HG02840 (cell line): Measurements from ENCODE around the gene VSTM2L.

ENCODE experiments used
- ATAC-seq: cut with Tn5 transposase; IDR thresholded peaks from one replicate; pipeline ENCODE4 v1.9.1; 2021; ENCODE audit warnings: mild to moderate bottlenecking, moderate library complexity, moderate number of reproducible peaks; ENCODE audit not compliant: unreplicated experiment, low FRiP score

Gene VSTM2L

GRCh38 chr20:37898233-37899104 is 4.5 kb upstream of the VSTM2L start:
- no peak for ATAC-seq

DNA sequence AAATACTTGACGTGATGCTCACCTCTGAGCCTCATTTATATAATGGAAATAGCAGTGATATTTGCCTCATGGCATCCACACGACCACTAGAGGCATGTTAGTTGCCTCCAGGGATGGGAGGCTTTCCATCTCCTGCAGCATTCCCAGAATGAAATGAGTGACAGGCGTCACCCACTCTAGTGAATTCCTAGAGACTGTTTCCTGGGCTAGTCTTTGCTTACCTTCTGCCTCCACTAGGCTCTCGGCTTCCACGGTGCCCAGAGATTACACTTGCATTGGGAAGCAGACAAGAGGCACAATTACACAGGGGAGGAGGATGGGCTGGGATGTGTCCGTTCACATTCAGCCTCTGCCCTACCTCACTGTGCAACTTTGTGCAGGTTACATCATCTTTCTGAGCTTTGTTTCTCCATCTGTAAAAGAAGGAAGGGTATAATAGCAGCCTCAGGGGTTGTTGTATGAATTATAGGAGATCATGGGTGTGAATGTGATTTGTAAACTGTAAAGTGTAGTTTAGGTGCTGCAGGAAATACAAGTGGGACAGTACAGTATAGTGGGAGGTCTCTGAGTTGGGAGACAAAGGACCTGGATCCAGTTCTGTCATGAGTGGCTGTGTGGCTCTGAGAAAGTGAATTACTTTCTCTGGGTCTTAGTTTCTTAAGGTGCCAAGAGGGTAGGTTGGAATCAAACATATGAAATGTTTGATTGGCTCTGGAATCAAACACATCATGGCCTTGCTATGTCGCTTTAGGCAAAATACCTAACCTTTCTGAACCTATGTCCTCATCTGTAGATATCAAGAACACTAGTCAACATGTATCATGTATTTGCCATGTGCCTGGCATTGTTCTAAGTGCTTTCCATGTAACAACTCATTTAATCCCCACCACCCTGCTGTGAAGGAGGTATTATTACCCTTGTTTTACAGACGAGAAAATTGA is 3.6 kb upstream of the VSTM2L start:
- ATAC-seq: no peak

GRCh38 chr20:37901240-37901639 is 1.7 kb upstream of the VSTM2L start:
- ATAC-seq: no peak

DNA sequence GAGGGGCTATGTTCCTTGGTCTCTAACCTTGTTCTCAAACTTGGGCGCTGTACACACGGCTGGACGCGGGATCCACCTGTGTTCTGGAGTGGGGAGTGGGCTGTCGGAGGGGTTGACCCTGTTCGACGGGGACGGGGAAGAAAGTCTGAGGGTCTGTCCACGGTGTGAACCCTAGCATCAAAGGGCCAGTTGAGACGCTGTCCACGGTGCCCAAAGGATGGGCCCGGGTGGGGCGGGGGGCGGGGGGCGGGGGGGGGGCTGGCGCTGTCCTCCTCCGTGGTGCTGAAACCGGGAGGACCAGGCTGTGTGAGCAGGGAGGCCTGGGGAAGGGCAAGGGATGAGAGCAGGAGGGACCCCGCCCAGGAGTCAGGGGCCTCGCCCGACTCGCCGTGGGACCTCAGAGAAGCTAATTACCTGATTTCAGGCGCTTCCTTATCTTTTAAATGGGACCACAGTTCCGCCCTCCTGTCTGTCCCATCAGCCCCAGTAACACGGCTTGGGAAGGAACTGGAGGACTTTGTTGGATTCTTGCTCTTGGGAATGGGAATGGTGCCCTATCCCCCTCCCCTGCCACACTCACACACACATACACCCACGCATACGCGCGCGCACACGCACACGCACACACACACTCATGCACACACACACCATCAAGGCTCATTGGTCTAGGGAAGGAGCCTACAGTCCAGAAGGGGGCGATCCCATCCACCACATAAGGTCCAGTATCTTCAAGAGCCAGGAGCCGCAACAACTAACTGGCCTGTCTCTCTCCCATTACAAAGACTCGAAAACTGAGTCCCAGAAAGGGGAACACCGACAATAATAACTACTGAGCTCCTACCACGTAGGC is 1.0 kb upstream of the VSTM2L start:
- ATAC-seq: no peak

DNA sequence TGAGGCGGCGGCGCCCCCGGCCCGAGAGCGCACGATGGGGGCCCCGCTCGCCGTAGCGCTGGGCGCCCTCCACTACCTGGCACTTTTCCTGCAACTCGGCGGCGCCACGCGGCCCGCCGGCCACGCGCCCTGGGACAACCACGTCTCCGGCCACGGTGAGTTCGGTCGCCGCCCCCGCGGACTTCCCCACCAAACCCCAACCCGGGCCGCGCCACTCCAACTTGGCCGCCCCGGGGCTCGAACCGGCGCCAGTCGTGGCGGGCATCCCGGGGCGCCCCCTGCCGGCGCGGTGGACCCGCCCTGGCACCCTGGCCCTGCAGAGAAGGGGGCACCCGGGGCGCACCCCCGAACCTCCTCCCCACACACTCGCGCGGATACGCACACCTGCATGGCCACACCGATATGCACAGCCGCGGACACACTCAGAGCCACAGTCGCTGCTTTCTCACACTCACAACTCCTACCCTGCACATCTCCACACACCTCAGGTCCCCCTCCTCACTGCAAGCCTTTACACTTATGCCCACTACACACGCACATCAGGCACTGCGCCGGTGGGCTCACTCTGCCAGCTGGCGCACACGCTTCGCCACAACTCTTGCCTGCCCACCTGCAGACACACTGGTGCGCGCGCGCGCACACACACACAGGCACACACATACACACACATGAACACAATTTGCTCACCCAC is 535 bp downstream of the VSTM2L start:
- no peak for ATAC-seq

- ATAC-seq: no peak
Observed at GRCh38 chr20:37904008-37904642, 1.2 kb downstream of the VSTM2L start.

DNA sequence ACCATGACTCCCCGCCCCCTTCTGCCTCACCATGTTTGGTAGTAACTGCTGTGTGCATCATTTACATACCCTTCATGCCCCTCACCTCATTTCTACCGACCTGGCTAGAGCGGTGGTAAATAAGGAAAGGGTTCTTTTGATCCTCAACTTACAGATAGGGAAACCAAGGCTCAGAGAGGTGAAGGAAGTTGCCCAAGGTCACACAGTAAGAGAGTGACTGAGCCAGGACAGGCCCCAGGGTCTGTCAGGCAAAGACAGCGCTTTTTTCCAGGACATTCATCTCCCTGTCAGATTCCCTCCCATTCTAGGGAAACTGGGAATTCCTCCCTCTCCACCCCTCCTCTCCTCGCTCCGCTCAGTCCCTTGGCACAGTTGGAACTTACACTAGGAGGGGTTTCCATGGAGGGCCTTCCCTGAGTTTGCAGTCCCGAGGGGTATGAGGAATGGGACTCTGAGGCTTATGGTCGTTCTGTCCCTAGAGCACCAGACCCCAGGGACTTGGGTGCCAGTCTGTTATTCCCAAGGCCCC is 2.0 kb downstream of the VSTM2L start:
- ATAC-seq: no peak

- ATAC-seq: no peak
Observed at GRCh38 chr20:37905671-37906613, 3.0 kb downstream of the VSTM2L start.

DNA sequence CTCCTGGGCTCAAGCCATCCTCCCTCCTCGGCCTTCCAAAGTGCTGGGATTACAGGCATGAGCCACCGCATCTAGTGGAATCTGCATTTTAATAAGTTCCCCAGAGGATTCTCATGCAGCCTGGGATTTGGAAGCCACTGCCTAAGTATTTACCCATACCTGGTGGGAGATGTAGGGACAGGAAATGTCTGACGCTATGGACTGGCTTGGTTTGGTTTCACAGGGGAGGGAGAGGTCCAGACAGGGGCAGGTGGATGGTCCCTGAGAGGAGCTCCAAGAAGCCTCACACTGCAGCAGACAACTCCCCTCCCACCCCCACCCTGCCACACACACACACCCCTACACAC is 4.4 kb downstream of the VSTM2L start:
- no peak for ATAC-seq

GRCh38 chr20:37907677-37908401 is 4.9 kb downstream of the VSTM2L start:
- ATAC-seq: no peak

- ATAC-seq: no peak
Observed at GRCh38 chr20:37911261-37911660, 8.3 kb downstream of the VSTM2L start.

- ATAC-seq: no peak
Observed at GRCh38 chr20:37911838-37912281, 8.9 kb downstream of the VSTM2L start.

- no peak for ATAC-seq
Observed at GRCh38 chr20:37912874-37913273, 9.9 kb downstream of the VSTM2L start.

DNA sequence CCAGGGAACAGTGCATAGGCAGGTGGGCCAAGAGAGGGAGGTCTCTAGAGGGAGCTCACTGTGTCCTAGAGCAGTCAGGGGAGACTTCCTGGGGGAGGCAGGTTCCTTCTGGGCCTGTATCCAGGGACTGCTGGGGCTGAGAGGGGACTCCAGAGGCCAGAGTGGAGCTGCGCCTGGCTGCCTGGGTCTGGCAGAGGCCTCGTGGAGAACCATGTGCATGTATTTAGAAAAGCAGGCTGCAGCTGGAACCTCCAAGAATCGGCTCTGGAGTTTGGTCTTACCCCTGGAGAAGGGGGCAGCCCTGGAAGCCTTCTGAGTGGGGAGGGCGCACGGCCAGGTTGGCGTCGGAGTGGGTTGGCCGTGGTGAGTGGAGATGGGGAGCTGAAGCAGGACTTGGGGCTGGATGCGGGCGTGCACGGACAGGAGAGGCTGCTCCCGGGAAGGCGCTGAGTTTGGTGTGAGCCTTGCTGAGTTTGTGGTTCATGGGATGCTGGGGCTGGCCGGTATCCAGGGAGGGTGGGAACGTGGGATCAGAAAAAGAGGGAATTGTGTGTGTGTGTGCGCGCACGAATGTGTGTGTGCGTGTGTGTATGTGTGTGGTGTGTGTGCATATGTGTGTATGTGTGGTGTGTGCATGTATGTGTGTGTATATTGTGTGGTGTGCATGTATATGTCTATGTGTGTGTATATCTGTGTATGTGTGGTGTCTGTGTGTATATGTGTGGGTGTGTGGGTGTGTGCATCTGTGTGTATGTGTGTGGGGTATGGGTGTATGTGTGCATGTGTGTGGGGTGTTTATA is 10.8 kb downstream of the VSTM2L start:
- no peak for ATAC-seq

DNA sequence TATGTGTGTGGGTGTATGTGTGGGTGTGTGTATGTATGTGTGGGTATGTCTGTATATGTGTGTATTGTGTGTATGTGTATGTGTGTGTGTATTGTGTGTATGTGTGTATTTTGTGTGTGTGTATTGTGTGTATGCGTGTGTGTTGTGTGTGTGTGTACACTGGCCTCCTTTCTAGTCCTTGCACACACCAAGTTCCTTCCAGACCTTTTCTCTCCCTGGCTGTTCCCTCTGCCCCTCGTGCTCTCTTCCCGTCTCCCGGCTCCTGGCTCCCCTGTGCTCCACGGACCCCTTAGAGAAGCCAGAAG is 11.4 kb downstream of the VSTM2L start:
- no peak for ATAC-seq

DNA sequence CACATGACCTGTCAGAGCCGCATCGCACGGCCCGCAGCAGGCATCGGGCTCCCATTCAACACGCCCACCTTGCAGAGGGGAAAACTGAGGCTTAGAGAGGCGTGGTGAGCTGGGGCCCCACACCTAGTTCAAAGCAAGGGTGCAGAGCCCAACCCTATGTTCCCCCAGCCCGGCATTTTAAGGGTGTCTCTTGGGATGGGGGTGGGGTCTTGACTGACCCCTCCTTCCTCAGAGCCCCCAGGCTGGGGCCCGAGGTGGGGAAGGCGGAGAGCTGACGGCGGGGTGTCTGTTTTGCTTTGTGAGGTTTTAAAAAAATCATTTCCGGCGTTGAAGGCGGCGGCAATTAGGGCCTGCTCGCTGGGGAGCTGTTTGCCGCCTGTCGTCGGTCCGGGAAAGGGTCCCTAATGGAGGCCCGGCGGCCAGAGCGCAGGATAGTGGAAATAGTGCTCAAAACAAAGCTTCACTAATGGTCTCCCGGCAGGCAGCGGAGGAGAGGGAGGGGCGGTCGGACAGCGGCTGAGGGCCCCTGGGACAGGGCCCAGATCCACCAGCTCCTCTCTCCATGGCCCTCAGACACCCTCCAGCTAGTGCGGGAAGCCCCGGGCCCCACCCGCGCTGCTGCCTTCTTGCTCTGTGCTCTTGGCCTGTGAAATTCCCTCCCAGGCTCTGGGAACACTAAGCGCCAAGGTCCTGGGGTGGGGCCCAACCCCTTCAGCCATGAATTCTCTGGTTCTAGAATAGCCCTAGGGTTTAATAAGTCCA is 11.9 kb downstream of the VSTM2L start:
- no peak for ATAC-seq
